GM12878 (cell line): ENCODE data around the gene CDC42SE2. TPM values are rescaled to one million over a fixed set of nuclear protein-coding genes. Genes with fewer than 3 reads are reported as not detected.
A peak's percentile ranks its signal among the peaks of the same experiment; 100 is the strongest.

Experiments
- ATF2 ChIP-seq: IDR thresholded peaks from 2 replicates; pipeline ENCODE4 v1.6.1; 2012; ENCODE audit warnings: low read length, inconsistent platforms
- BCL3 ChIP-seq: IDR thresholded peaks from 2 replicates; pipeline ENCODE4 v1.6.1; 2011; ENCODE audit warnings: borderline replicate concordance, low read depth, mild to moderate bottlenecking, moderate library complexity, low read length; ENCODE audit not compliant: insufficient read depth, poor library complexity, severe bottlenecking
- BMI1 ChIP-seq: fragments of 450-650 bp; IDR thresholded peaks from 2 replicates; pipeline ENCODE4 v1.6.1; 2016; ENCODE audit warnings: mild to moderate bottlenecking, moderate library complexity, borderline replicate concordance
- CHD4 ChIP-seq: fragments of 200-600 bp; sonication (generic); IDR thresholded peaks from 2 replicates; pipeline ENCODE4 v1.6.1; 2016; ENCODE audit warnings: mild to moderate bottlenecking
- FOS ChIP-seq: IDR thresholded peaks from 3 replicates; pipeline ENCODE4 v1.6.1; 2011; ENCODE audit warnings: borderline replicate concordance; ENCODE audit not compliant: insufficient read length; ENCODE audit errors: extremely low read depth
- FOXM1 ChIP-seq: IDR thresholded peaks from 2 replicates; pipeline ENCODE4 v1.6.1; 2012; ENCODE audit warnings: low read depth, mild to moderate bottlenecking, inconsistent platforms, low read length, moderate library complexity
- HDAC2 ChIP-seq: fragments of 200-600 bp; sonication (generic); IDR thresholded peaks from 2 replicates; pipeline ENCODE4 v1.6.1; 2017
- POU2F2 ChIP-seq: IDR thresholded peaks from 3 replicates; pipeline ENCODE4 v1.6.1; 2011; ENCODE audit warnings: low read depth, mild to moderate bottlenecking, low read length, borderline replicate concordance
- RELA ChIP-seq: fragments of 450-650 bp; IDR thresholded peaks from 2 replicates; pipeline ENCODE4 v1.8.0; 2014; ENCODE audit warnings: borderline replicate concordance; ENCODE audit not compliant: partially characterized antibody
- RELB ChIP-seq: fragments of 450-650 bp; IDR thresholded peaks from 2 replicates; pipeline ENCODE4 v1.6.1; 2017; ENCODE audit warnings: low read depth, mild to moderate bottlenecking, moderate library complexity
- SIX5 ChIP-seq: IDR thresholded peaks from 2 replicates; pipeline ENCODE4 v1.6.1; 2011; ENCODE audit warnings: mild to moderate bottlenecking, low read depth, low read length, moderate library complexity; ENCODE audit not compliant: severe bottlenecking
- SKIL ChIP-seq: fragments of 450-650 bp; IDR thresholded peaks from 2 replicates; pipeline ENCODE4 v1.6.1; 2017; ENCODE audit warnings: mild to moderate bottlenecking, low read depth, inconsistent platforms; ENCODE audit not compliant: poor library complexity, severe bottlenecking
- STAT1 ChIP-seq: fragments of 450-650 bp; conservative IDR thresholded peaks from 2 replicates; pipeline ENCODE4 v1.6.1; 2014; ENCODE audit warnings: antibody characterized with exemption, mild to moderate bottlenecking
- ZBTB40 ChIP-seq: fragments of 450-650 bp; IDR thresholded peaks from 2 replicates; pipeline ENCODE4 v1.6.1; 2016; ENCODE audit warnings: mild to moderate bottlenecking, moderate library complexity, borderline replicate concordance
- ZNF384 ChIP-seq: IDR thresholded peaks from 2 replicates; pipeline ENCODE4 v1.6.1; 2012; ENCODE audit warnings: low read depth, mild to moderate bottlenecking, low read length, improper control_type of control experiment, borderline replicate concordance
- polyA plus RNA-seq, 11 experiments: library from polyadenylated mRNA; depleted of rRNA in 4 of 11; unstranded in 6 of 11; stranded (reverse) in 5 of 11; fragments of >200 nt; fragmentation: Nextera tagmentation in 4 of 11; fragmentation: Illumina TruSeq in 1 of 11; extraction: Ambion mirVana in 4 of 11; extraction: Trizol in 1 of 11; gene quantifications; 1 replicate in 1 of 11; 2 replicates in 10 of 11; pipeline versions ENCODE4 v1.2.1 to v1.2.3, GENCODE V29; 2011 to 2016; ENCODE audit warnings: inconsistent platforms in 2 of 11, missing spikeins in 2 of 11, low read depth in 1 of 11
- total RNA-seq, 4 experiments: library from RNA; depleted of rRNA in 3 of 4; stranded (reverse); fragments of >200 nt in 3 of 4; fragmentation: Illumina TruSeq in 1 of 4; extraction: Trizol in 1 of 4; gene quantifications; 2 replicates each; pipeline versions ENCODE4 v1.2.1 to v1.2.3, GENCODE V29; 2013 to 2021

CDC42SE2 gene
- total and polyA plus RNA-seq, 10 of the 15 experiments (the other 5 are each of a cell fraction or from before 2014, with no cell fraction given) = 57.0 to 148 (median 80.3) TPM

GRCh38 chr5:131272724-131273123 is 8.9 kb downstream of the CDC42SE2 start (continued):
- no peak for TF ChIP-seq SKIL
- peak; percentile 62; the same call in 1 of the 2 replicates for TF ChIP-seq FOXM1
- no peak for TF ChIP-seq POU2F2
- TF ChIP-seq RELB = peak; percentile 33; the same call in 1 of the 2 replicates
- no peak for TF ChIP-seq FOS
- TF ChIP-seq HDAC2 = no peak
- no peak for TF ChIP-seq RELA
- TF ChIP-seq ZBTB40 = no peak
- TF ChIP-seq ATF2 = peak; percentile 79
- peak; percentile 69 for TF ChIP-seq BCL3
- TF ChIP-seq ZNF384 = no peak
- no peak for TF ChIP-seq BMI1
- no peak for TF ChIP-seq CHD4
- TF ChIP-seq STAT1 = no peak
- no peak for TF ChIP-seq SIX5
